ENCODE measurements around the gene GCN1.
A peak's percentile ranks its signal among the peaks of the same experiment; 100 is the strongest.

The GCN1 gene

GRCh38 chr12:120093592-120094355, 100.7 kb downstream of the GCN1 start (continued):
- no peak for TF ChIP-seq TSHZ1 (tag by site-specific recombination; IDR thresholded peaks at IDR 0.05; ENCODE audit: borderline replicate concordance)
- no peak for TF ChIP-seq ZNF354C (tag by site-specific recombination; IDR thresholded peaks at IDR 0.05; ENCODE audit: borderline replicate concordance, low read depth)
- TF ChIP-seq KLF16 (tag by site-specific recombination; IDR thresholded peaks at IDR 0.05), result no peak
- TF ChIP-seq ZNF510 (tag by site-specific recombination; IDR thresholded peaks at IDR 0.05; ENCODE audit: insufficient replicate concordance), result no peak
- no peak for TF ChIP-seq KLF1 (tag by site-specific recombination; IDR thresholded peaks at IDR 0.05)
- no peak for TF ChIP-seq KLF8 (tag by site-specific recombination; IDR thresholded peaks at IDR 0.05)
- TF ChIP-seq ZNF777 (tag by site-specific recombination; IDR thresholded peaks at IDR 0.05; ENCODE audit: borderline replicate concordance), result no peak
- TF ChIP-seq ZNF335 (tag by site-specific recombination; conservative IDR thresholded peaks at IDR 0.05), result no peak
- TF ChIP-seq FEZF1 (tag by site-specific recombination; IDR thresholded peaks at IDR 0.05), result no peak
- peak; percentile 28; the same call in 1 of the 2 replicates for TF ChIP-seq ZNF394 (tag by site-specific recombination; IDR thresholded peaks at IDR 0.05; ENCODE audit: borderline replicate concordance)
- TF ChIP-seq ZFP37 (tag by site-specific recombination; IDR thresholded peaks at IDR 0.05), result no peak
- TF ChIP-seq ZBTB20 (tag by site-specific recombination; IDR thresholded peaks at IDR 0.05), result no peak
- TF ChIP-seq PBX3 (CRISPR knock-in tag; IDR thresholded peaks at IDR 0.05), result no peak
- TF ChIP-seq ELK4 (IDR thresholded peaks at IDR 0.05; ENCODE audit: borderline replicate concordance, low read depth, low read length), result no peak
- no peak for TF ChIP-seq KLF17 (tag by site-specific recombination; IDR thresholded peaks at IDR 0.05)
- TF ChIP-seq PATZ1 (tag by site-specific recombination; IDR thresholded peaks at IDR 0.05), result peak; percentile 26; the same call in 1 of the 2 replicates
- TF ChIP-seq CTCF (tag by site-specific recombination; IDR thresholded peaks at IDR 0.05), result no peak
- no peak for TF ChIP-seq ZNF24 (tag by site-specific recombination; IDR thresholded peaks at IDR 0.05)
- no peak for TF ChIP-seq ZBTB21 (tag by site-specific recombination; IDR thresholded peaks at IDR 0.05)
- no peak for TF ChIP-seq ZNF704 (tag by site-specific recombination; IDR thresholded peaks at IDR 0.05)
- TF ChIP-seq ZNF138 (tag by site-specific recombination; IDR thresholded peaks at IDR 0.05; ENCODE audit: borderline replicate concordance), result no peak
- no peak for TF ChIP-seq ZNF37A (tag by site-specific recombination; IDR thresholded peaks at IDR 0.05)
